ENCODE results near the gene IKZF5.

IKZF5 gene

DNA sequence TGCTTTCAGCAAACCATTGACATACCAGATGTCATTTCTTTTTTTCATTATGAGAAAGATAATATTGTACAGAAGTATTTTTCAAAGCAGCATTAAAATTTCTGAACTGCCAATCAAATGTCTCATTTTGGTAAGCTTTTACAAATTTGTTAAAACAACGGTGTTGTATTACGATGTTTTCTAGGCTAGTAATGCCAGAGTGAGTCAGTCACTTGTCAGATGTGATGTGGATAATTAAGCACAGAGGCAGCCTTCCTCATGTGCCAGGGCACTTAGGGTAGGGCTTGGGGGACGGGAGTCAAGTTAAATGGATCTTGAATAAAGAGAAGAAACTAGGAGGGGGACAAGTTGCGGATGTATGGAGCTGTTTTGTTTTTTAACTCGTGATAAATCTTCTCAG is 18.3 kb downstream of the IKZF5 start:
- no peak overlapping the region for H3K4me3 ChIP-seq (ENCODE audit: low read length)
- no peak for DNase-seq (ENCODE audit: low read depth, low spot score)

DNA sequence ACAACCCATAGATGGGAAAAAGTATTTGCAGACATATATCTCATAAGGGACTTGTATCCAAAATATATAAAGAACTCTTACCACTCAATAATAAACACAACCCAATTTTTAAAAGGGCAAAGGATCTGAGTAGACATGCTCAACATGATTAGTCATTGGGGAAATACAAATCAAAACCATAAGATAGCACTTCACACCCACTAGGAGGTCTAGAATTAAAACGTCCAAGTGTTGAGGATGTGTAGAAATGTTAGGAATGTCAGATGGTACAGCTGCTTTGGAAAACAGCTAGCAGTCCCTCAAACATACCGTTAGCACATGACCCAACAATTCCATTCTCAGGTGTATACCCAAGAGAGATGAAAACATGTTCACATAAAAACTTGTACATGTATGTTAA is 20.1 kb downstream of the IKZF5 start:
- H3K4me3 ChIP-seq (ENCODE audit: low read length), result no peak overlapping the region
- DNase-seq (ENCODE audit: low read depth, low spot score), result no peak

DNA sequence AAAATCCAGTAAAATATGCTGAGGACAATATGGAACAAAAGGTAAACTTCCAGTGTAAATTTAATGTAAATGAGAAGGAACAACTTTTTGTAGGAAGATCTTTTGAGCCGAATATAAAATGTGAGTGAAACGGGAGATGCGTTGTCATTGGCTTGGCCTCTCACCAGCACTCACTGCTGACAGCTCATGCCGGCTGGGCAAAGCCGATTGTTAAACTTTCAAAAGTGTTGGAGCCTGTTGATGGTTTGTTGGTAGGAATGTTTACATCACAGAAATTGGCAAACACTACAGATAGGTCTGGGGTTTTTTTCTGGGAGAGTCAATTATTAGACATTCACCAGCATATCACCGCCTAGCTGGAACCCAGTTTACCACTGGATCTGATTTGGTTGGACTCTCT is 22.3 kb downstream of the IKZF5 start:
- no peak overlapping the region for H3K4me3 ChIP-seq (ENCODE audit: low read length)
- no peak for DNase-seq (ENCODE audit: low read depth, low spot score)

DNA sequence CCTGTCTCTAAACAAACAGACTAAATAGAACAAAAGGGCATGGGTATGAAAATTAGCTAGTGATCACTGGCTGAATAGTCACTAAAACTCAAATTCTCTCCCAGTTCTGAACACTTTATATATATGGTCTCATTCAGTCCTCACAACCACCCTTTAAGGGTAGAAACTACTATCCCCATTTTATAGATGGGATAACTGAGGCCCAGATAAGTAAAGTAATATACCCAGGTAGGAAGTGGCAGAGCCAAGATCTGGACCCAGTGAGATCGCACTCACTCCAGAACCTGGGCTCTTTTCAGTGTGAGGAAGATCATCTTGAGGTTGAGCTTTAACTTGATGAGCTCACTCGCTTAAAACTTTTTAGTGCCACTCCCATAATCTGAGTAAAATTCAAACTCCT is 23.9 kb downstream of the IKZF5 start:
- H3K4me3 ChIP-seq (ENCODE audit: low read length), result no peak overlapping the region
- DNase-seq (ENCODE audit: low read depth, low spot score), result no peak

DNA sequence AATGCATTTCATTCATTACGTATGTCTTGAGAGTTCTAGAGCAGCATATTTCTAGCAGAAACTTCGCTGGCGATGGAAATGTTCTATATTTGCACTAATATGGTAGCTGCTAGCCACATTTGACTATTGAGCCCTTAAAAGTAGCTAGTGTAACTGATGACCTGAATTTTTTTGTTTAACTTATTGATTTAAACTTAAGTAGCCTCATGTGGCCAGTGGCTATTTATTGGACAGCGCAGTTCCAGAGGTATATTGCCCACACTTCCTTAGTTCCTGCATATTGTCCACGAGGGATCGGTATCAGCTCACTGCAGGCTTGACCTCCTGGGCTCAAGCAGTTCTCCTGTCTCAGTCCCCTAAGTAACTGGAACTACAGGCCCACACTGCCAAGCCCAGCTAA is 24.7 kb downstream of the IKZF5 start:
- H3K4me3 ChIP-seq (ENCODE audit: low read length), result no peak overlapping the region
- DNase-seq (ENCODE audit: low read depth, low spot score), result no peak

DNA sequence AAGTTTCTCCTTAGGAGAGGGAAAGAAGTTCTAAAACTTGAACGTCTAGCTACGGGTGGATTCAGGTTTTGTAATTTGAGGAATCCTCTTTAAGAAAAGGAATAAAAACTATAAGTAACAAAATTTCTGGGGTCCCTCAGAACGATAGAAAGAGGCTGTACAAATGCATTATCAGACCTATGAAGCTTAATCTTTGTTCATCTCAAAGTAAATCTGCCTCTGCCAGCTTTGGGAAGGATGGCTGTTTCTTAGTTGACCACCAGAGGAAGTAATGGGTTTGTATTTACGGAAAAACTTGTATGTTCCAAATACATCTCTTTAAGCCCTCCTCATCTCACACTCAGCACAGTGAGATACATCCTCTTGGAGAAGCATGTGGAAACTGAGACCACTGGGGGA is 27.5 kb downstream of the IKZF5 start:
- H3K4me3 ChIP-seq (ENCODE audit: low read length), result peak overlapping the region; percentile 70
- peak; percentile 49 for DNase-seq (ENCODE audit: low read depth, low spot score)

DNA sequence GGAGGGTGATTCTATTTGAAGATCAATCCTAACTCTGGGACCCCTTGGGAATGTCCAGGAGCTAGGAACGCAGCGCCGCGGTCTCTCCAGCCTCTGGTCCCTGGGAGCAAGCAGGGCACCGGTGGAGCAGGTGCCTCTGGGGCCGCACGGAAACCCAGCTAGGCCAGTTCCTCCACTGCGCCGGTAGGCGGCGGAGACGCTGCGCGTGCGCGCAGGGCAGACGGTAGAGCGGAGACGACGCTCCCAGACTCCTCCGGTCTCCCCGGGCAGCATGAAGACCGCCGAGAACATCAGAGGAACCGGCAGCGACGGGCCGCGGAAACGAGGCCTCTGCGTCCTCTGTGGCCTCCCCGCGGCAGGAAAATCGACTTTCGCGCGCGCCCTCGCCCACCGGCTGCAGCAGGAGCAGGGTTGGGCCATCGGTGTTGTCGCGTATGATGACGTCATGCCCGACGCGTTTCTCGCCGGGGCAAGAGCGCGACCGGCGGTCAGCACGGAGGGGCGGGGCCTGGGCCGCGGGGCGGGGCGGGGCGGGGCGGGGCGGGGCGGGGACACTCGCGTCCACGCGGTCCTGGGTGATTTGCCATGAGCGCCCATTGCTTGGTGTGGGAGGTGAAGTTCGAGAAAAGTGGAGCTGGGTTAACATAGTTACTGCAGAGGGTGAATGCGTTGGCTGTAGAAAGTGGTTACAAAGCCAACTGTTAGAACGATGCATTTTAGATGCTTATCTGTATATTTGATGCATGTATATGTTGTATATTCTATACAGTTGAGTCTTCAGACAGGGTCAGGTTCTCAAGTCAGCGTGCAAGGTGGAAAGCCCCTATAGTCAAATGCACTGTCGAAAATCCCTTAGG is 28.2 kb downstream of the IKZF5 start, which contains the start of gene PSTK:
TSS of gene PSTK (plus strand) at position 193 of the 857 bp plus-strand sequence. CDS start at position 272, 79 bp downstream.
- peak within 1 kb of the TSS; percentile 70 for H3K4me3 ChIP-seq (ENCODE audit: low read length)

DNA sequence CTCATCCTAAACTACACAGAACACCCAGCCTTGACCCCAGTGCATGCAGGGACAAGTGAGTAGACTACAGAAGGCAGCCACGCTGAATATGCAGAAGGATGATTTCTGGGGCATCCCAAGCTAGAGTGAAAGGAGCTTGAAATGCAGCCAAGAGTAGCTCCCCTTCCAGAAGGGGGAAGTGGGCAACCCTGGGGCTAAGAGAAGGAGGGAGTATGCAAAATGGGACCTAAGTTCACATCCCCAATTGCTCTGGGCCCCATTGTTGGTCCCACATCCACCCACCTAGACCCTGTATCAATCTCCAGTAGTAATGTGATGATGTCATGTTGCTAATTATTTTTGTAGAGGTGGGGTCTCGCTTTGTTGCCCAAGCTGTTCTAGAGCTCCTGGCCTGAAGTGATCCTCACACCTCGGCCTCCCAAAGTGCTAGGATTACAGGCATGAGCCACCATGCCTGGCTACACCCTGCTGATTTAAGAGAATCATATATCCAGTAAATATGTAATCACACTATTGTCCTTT is 34.0 kb downstream of the IKZF5 start:
- DNase-seq (ENCODE audit: low read depth, low spot score), result no peak
- H3K4me3 ChIP-seq (ENCODE audit: low read length), result no peak overlapping the region

More for the DNA sequence above, 28.2 kb downstream of the IKZF5 start, which contains the start of gene PSTK:
- DNase-seq (ENCODE audit: low read depth, low spot score), result peak; percentile 88

DNA sequence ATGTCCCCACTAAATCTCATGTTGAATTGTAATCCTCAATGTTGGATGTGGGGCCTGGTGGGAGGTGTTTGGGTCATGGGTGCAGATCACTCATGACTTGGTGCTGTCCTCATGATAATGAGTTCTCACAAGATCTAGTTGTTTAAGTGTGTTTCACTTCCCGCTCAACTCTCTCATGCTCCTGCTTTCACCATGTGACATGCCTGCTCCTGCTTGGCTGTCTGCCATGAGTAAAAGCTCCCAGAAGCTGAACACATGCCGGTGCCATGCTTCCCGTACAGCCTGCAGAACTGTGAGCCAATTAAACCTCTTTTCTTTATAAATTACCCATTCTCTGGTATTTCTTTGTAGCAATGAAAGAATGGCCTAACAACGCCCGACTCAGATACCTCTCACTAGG is 34.6 kb downstream of the IKZF5 start:
- H3K4me3 ChIP-seq (ENCODE audit: low read length), result no peak overlapping the region
- DNase-seq (ENCODE audit: low read depth, low spot score), result no peak

DNA sequence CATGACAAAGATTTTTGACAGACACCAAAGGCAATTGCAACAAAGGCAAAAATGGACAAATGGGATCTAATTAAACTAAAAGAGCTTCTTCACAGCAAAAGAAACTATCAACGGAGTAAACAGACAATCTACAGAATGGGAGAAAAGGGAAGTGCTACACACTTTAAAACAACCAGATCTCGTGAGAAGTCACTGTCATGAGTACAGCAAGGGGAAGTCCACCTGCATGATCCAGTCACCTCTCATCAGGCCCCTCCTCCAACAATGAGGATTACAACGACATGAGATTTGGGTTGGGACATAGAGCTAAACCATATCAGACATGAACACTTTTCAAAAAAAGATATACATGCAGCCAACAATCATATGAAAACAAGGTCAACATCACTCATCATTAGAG is 39.9 kb downstream of the IKZF5 start:
- H3K4me3 ChIP-seq (ENCODE audit: low read length), result no peak overlapping the region
- no peak for DNase-seq (ENCODE audit: low read depth, low spot score)

DNA sequence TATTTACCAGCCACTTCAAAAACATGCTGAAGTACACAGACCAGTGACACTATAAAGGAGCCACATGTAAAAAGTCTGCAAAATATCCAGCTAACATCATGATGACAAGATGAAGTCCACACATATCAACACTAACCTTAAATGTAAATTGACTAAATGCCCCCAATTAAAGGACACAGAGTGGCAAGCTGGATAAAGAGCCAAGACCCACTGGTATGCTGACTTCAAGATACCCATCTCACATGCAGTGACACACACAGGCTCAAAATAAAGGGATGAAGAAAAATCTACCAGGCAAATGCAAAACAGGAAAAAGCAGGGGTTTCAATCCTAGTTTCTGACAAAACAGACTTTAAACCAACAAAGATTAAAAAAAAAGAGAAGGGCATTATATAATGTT is 41.7 kb downstream of the IKZF5 start:
- no peak for DNase-seq (ENCODE audit: low read depth, low spot score)
- no peak overlapping the region for H3K4me3 ChIP-seq (ENCODE audit: low read length)

DNA sequence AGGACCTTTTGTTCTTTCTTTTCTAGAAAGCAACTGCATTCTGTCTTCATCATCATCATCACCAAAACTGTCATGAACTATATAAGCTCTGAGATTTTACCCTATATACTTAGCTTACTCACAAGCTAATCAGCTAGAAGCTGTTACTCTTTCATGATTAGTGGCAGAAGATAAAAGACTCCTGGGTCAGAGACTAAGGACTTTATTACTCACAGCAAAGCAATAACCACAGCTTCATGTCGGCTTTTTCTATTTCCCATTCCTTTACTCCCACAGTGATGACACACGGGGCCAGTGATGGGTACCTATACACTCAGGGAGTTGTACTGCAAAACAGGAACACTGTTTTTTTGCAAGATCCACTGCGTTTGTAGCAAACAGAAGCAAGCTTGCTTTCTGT is 46.2 kb downstream of the IKZF5 start:
- DNase-seq (ENCODE audit: low read depth, low spot score), result no peak
- no peak overlapping the region for H3K4me3 ChIP-seq (ENCODE audit: low read length)

DNA sequence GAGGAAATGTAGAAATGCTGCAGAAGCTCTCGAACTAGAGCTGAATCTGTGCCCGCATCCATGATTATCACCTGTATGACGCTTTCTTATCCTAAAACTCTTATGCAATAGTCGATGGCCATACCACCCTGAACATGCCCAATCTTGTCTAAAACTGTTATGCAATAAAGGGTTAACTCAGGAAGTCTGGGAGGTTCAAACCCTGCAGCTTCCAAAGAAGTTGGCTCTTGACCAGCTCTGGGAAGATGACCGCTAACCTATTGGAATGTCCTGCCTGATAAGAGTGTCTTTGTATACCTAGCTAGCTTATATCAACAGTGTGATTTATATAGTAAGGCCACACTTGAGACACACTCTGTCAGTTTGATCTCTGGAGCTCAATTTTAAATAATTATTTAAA is 51.1 kb downstream of the IKZF5 start:
- no peak for DNase-seq (ENCODE audit: low read depth, low spot score)
- H3K4me3 ChIP-seq (ENCODE audit: low read length), result no peak overlapping the region

DNA sequence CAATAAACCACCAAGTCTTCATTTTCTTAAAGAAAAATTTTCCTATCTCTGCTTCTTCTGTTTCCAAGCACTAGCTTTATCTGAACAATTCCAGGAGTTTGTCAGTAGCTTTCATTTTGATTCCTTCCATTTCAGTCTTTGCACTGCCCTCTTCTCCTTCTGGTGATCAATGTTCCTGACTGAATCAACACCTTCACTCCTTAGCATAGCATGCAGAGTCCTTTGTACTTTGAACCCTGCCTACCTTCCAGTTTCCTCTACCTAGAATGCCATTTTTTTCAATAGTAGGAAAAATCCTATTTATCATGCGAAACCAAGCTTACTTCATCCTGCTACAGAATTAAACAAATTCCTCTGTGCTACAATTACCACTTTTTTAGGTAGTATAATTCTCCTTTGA is 52.7 kb downstream of the IKZF5 start:
- no peak for DNase-seq (ENCODE audit: low read depth, low spot score)
- no peak overlapping the region for H3K4me3 ChIP-seq (ENCODE audit: low read length)

DNA sequence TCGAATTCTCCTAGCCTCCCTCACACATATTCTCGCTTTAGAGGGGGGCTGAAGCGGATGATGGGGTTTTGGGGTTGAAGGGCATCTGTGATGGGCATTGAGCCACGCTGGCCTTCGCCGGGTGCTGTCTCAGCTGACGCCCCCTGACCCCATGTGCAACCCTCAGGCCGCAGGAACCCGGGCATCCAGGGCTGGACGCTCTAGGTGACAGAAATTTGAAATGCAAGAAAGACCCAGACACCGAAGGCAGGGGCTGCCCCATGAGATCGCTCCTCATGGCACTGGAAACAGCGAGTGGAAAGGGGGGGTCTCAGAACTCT is 53.9 kb downstream of the IKZF5 start:
- DNase-seq (ENCODE audit: low read depth, low spot score), result no peak
- peak overlapping the region; percentile 28 for H3K4me3 ChIP-seq (ENCODE audit: low read length)

DNA sequence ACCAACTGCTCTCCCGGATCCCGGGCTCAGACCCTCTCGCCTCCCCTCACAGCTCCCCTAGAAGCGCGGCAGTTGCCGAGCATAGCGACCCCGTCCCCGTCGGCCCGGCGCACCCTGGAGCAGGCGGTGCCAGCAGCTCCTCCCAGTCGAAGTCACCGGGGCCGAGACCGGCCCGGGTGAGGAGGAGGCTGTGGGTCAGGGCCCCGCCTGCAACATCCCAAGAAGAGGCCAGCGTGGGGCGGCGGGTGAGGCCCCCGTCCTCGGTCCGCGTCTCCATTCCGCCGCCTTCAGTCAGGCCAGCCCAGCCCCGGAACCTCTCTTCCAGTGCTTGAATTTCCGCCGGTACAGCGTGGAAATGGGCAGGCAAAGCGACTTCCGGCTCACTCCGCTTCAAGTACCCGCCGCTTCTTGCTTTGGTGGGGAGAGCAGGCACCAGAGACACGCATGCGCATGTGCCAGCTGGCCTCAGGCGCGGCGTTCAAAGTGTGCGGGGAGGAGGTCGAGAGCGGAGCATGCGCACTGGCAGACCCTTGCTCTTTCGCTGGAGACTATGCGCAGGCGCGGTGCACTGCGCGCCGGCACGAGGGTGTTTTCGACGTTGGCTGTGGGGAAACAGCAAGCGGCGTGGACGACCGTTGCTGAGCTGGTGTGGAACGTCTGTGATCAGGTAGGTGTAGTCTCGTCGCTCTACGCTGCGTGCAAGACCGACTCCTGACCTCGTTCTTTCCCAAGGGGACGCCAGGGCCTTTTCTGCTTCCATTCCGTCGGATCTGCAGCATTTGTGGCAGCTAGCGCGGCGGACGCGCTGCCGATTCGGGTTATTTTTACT is 54.5 kb downstream of the IKZF5 start, which contains the start of gene C10orf88:
TSS of gene C10orf88 (minus strand) at position 326 of the 829 bp plus-strand sequence. CDS start at position 277, 49 bp downstream.
- H3K4me3 ChIP-seq (ENCODE audit: low read length), result peak within 1 kb of the TSS; percentile 74
- peak; percentile 99 for DNase-seq (ENCODE audit: low read depth, low spot score)

DNA sequence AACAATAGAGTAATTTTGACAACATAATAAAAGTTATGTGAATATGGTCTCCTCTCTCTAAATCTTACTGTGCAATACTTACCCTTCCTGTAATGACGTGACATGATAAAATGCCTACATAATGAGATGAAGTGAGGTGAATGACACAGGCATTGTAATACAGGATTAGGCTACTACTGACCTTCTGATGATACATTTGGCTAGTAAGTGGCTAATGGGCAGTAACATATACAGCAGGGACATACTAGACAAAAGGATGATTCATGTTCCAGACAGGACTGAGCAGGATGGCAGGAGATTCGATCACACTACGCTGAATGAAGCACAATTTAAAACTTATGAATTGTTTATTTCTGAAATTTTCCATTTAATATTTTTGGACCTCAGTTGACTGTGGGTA is 59.3 kb downstream of the IKZF5 start:
- no peak for DNase-seq (ENCODE audit: low read depth, low spot score)
- H3K4me3 ChIP-seq (ENCODE audit: low read length), result no peak overlapping the region
